ENCODE measurements around the gene MOBP.

MOBP gene

DNA sequence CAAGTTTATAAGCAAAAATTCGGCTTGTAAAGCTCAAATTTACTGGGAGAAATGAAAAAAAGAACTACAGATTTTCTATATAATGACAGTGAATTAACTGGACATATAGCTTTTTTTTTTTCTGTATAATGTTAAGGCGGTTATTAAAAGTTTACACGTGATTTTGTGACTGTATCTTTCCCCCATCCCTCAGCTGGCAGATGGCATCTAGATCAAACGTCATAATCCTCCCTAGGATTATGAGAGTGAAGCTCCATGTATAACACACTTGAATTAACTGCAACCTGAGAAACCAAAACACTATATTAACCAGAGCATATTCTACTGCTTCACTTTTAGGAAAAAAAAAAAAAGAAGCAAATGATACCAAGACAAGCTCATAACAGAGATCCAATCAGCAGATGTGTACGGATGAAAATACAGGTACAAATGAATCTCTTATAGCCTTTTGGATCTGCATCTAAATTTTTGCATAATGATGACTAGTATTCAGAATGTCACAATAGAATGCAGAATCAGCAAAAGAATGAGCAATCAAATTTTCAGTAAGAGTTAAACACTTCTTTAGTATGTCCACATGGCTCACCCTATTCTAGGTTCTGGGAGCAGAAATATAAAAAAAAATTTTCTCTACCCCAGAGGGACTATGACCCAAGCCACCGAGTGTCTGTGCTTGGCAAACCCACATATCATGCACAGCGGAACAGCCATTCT is 12.4 kb downstream of the MOBP start:
- no peak overlapping the region for H3K4me2 ChIP-seq (ENCODE audit: low read length)
- no peak for TF ChIP-seq EZH2 (IDR thresholded peaks at IDR 0.05; ENCODE audit: borderline replicate concordance, low read length)
- TF ChIP-seq, protein P1, sequence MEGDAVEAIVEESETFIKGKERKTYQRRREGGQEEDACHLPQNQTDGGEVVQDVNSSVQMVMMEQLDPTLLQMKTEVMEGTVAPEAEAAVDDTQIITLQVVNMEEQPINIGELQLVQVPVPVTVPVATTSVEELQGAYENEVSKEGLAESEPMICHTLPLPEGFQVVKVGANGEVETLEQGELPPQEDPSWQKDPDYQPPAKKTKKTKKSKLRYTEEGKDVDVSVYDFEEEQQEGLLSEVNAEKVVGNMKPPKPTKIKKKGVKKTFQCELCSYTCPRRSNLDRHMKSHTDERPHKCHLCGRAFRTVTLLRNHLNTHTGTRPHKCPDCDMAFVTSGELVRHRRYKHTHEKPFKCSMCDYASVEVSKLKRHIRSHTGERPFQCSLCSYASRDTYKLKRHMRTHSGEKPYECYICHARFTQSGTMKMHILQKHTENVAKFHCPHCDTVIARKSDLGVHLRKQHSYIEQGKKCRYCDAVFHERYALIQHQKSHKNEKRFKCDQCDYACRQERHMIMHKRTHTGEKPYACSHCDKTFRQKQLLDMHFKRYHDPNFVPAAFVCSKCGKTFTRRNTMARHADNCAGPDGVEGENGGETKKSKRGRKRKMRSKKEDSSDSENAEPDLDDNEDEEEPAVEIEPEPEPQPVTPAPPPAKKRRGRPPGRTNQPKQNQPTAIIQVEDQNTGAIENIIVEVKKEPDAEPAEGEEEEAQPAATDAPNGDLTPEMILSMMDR (IDR thresholded peaks at IDR 0.05; ENCODE audit: low read length), result no peak
- no peak overlapping the region for H2AFZ ChIP-seq (ENCODE audit: low read length)
- no peaks in the 10 kb centered on the region for H3K4me1 ChIP-seq (ENCODE audit: insufficient read depth, low read length, severe bottlenecking)
- no peak overlapping the region for H3K9ac ChIP-seq (ENCODE audit: low read length)
- no peaks in the 10 kb centered on the region for H3K27me3 ChIP-seq (ENCODE audit: insufficient read depth, low read length)
- no peaks in the 10 kb centered on the region for H3K79me2 ChIP-seq (ENCODE audit: insufficient read depth, low read length)
- H3F3A ChIP-seq (ENCODE audit: insufficient read depth, low read length), result no peaks in the 10 kb centered on the region
- H3K9me3 ChIP-seq (ENCODE audit: low read length), result no peaks in the 10 kb centered on the region
- H4K20me1 ChIP-seq (ENCODE audit: insufficient read depth, low read length), result no peaks in the 10 kb centered on the region
- H3K36me3 ChIP-seq (ENCODE audit: insufficient read depth, low read length), result no peaks in the 10 kb centered on the region
- no peak overlapping the region for H3K27ac ChIP-seq (ENCODE audit: low read depth, low read length, poor library complexity, severe bottlenecking)
- H3K4me3 ChIP-seq (ENCODE audit: low read depth, low read length, poor library complexity, severe bottlenecking), result no peak overlapping the region
- H3K9me2 ChIP-seq (ENCODE audit: low read depth, low read length), result no peaks in the 10 kb centered on the region

GRCh38 chr3:39485547-39485946 is 18.1 kb downstream of the MOBP start:
- no peaks in the 10 kb centered on the region for H4K20me1 ChIP-seq (ENCODE audit: insufficient read depth, low read length)
- no peaks in the 10 kb centered on the region for H3K4me1 ChIP-seq (ENCODE audit: insufficient read depth, low read length, severe bottlenecking)
- H2AFZ ChIP-seq (ENCODE audit: low read length), result no peak overlapping the region
- no peak overlapping the region for H3K27ac ChIP-seq (ENCODE audit: low read depth, low read length, poor library complexity, severe bottlenecking)
- no peak overlapping the region for H3K9ac ChIP-seq (ENCODE audit: low read length)
- no peaks in the 10 kb centered on the region for H3K9me3 ChIP-seq (ENCODE audit: low read length)
- H3K27me3 ChIP-seq (ENCODE audit: insufficient read depth, low read length), result no peaks in the 10 kb centered on the region
- no peak for TF ChIP-seq EZH2 (IDR thresholded peaks at IDR 0.05; ENCODE audit: borderline replicate concordance, low read length)
- TF ChIP-seq, protein P1 (IDR thresholded peaks at IDR 0.05; ENCODE audit: low read length), result no peak
- H3F3A ChIP-seq (ENCODE audit: insufficient read depth, low read length), result no peaks in the 10 kb centered on the region
- no peaks in the 10 kb centered on the region for H3K79me2 ChIP-seq (ENCODE audit: insufficient read depth, low read length)
- H3K9me2 ChIP-seq (ENCODE audit: low read depth, low read length), result no peaks in the 10 kb centered on the region
- no peaks in the 10 kb centered on the region for H3K36me3 ChIP-seq (ENCODE audit: insufficient read depth, low read length)
- no peak overlapping the region for H3K4me2 ChIP-seq (ENCODE audit: low read length)
- no peak overlapping the region for H3K4me3 ChIP-seq (ENCODE audit: low read depth, low read length, poor library complexity, severe bottlenecking)

- no peaks in the 10 kb centered on the region for H3K79me2 ChIP-seq (ENCODE audit: insufficient read depth, low read length)
- H3K9ac ChIP-seq (ENCODE audit: low read length), result no peak overlapping the region
- H3K4me2 ChIP-seq (ENCODE audit: low read length), result no peak overlapping the region
- no peaks in the 10 kb centered on the region for H3K36me3 ChIP-seq (ENCODE audit: insufficient read depth, low read length)
- no peaks in the 10 kb centered on the region for H4K20me1 ChIP-seq (ENCODE audit: insufficient read depth, low read length)
- H3K27ac ChIP-seq (ENCODE audit: low read depth, low read length, poor library complexity, severe bottlenecking), result no peak overlapping the region
- H3K9me3 ChIP-seq (ENCODE audit: low read length), result no peaks in the 10 kb centered on the region
- no peaks in the 10 kb centered on the region for H3F3A ChIP-seq (ENCODE audit: insufficient read depth, low read length)
- no peak for TF ChIP-seq EZH2 (IDR thresholded peaks at IDR 0.05; ENCODE audit: borderline replicate concordance, low read length)
- TF ChIP-seq, protein P1 (IDR thresholded peaks at IDR 0.05; ENCODE audit: low read length), result no peak
- H3K4me3 ChIP-seq (ENCODE audit: low read depth, low read length, poor library complexity, severe bottlenecking), result no peak overlapping the region
- 0 out of 2 replicates have a peak, but pooled peaks cover 5% of the 10 kb centered on the region for H3K27me3 ChIP-seq (ENCODE audit: insufficient read depth, low read length)
- H3K4me1 ChIP-seq (ENCODE audit: insufficient read depth, low read length, severe bottlenecking), result no peaks in the 10 kb centered on the region
- H3K9me2 ChIP-seq (ENCODE audit: low read depth, low read length), result no peaks in the 10 kb centered on the region
- H2AFZ ChIP-seq (ENCODE audit: low read length), result no peak overlapping the region
These were observed 23.5 kb downstream of the MOBP start for GRCh38 chr3:39491014-39491413.
